Caco-2 (cell line): ENCODE data around the gene PFDN5. TPM values are rescaled to one million over a fixed set of nuclear protein-coding genes. Genes with fewer than 3 reads are reported as not detected.
A peak's percentile ranks its signal among the peaks of the same experiment; 100 is the strongest.

Experiments
- BruUV-seq: library from RNA; stranded (reverse); fragments of 400-500 nt; replicated peaks from 2 replicates; lab custom pipeline; 2021; lab: Mats Ljungman, UMichigan
- CTCF ChIA-PET: fragments of 300-600 bp; sonication (Branson Sonifier 250); formaldehyde crosslinking; loops from one replicate; lab custom pipeline; 2022; ENCODE audit warnings: antibody characterized with exemption; lab: Charles Lee
- POLR2A ChIA-PET: fragments of 300-600 bp; sonication (Branson Sonifier 250); formaldehyde crosslinking; loops from one replicate; lab custom pipeline; 2022; ENCODE audit warnings: antibody characterized with exemption; lab: Charles Lee
- DNase-seq, 2 experiments: peaks; one replicate each; pipeline versions ENCODE4 v3.0.0 to v3.0.0-alpha.2; 2020 to 2022
- H3K27me3 ChIP-seq: replicated peaks from 2 replicates; pipeline ENCODE4 v1.6.0; 2011; ENCODE audit warnings: low read length; ENCODE audit not compliant: control insufficient read depth, insufficient read depth
- H3K36me3 ChIP-seq: 2 replicates; pipeline ENCODE4 v1.5.1; 2011; ENCODE audit warnings: low read length; ENCODE audit not compliant: control insufficient read depth, insufficient read depth
- H3K4me1 ChIP-seq: fragments of 250-450 bp; sonication (Bioruptor Pico); 2 replicates; pipeline ENCODE4 v1.5.1; 2020; ENCODE audit warnings: mild to moderate bottlenecking
- H3K4me3 ChIP-seq: 2 replicates; pipeline ENCODE4 v1.5.1; 2011; ENCODE audit warnings: low read depth, mild to moderate bottlenecking, control low read depth, low read length
- H3K9me3 ChIP-seq: fragments of 250-450 bp; sonication (Bioruptor Pico); 2 replicates; pipeline ENCODE4 v1.5.1; 2020; ENCODE audit warnings: mild to moderate bottlenecking, moderate library complexity
- H3K27ac Mint-ChIP-seq: one replicate; pipeline ENCODE4 v1.8.0; 2022; ENCODE audit warnings: mixed read lengths; ENCODE audit not compliant: unreplicated experiment
- H3K27me3 Mint-ChIP-seq: one replicate; pipeline ENCODE4 v1.8.0; 2022; ENCODE audit warnings: mixed read lengths; ENCODE audit not compliant: insufficient read depth, unreplicated experiment
- H3K36me3 Mint-ChIP-seq: one replicate; pipeline ENCODE4 v1.8.0; 2022; ENCODE audit warnings: mild to moderate bottlenecking, mixed read lengths; ENCODE audit not compliant: insufficient read depth, unreplicated experiment
- H3K4me1 Mint-ChIP-seq: one replicate; pipeline ENCODE4 v1.8.0; 2022; ENCODE audit warnings: low read depth, mixed read lengths; ENCODE audit not compliant: unreplicated experiment
- H3K4me3 Mint-ChIP-seq: one replicate; pipeline ENCODE4 v1.8.0; 2022; ENCODE audit warnings: mild to moderate bottlenecking, moderate library complexity, mixed read lengths; ENCODE audit not compliant: unreplicated experiment
- H3K9me3 Mint-ChIP-seq: one replicate; pipeline ENCODE4 v1.8.0; 2022; ENCODE audit warnings: mixed read lengths; ENCODE audit not compliant: unreplicated experiment
- intact Hi-C: fragments of 100-400 bp; cut with micrococcal nuclease; formaldehyde crosslinking; loops from one replicate; pipeline ENCODE4 v1.10.0; 2022; ENCODE audit not compliant: unreplicated experiment
- total RNA-seq: library from RNA; stranded (reverse); gene quantifications from 2 replicates; pipeline ENCODE4 v1.2.3, GENCODE V29; 2022
- TF ChIP-seq, protein P1 (sequence below), 2 experiments: fragments of 200-600 bp in 1 of 2; IDR thresholded peaks; 1 replicate in 1 of 2; 2 replicates in 1 of 2; pipeline versions ENCODE4 v1.5.1 to v1.8.0; 2011 to 2022; ENCODE audit warnings: antibody characterized with exemption in 1 of 2, control low read depth in 1 of 2, inconsistent platforms in 1 of 2, low read depth in 1 of 2, low read length in 1 of 2, mild to moderate bottlenecking in 1 of 2, moderate library complexity in 1 of 2; ENCODE audit not compliant: insufficient read depth in 1 of 2, severe bottlenecking in 1 of 2, unreplicated experiment in 1 of 2

The PFDN5 gene
- total RNA-seq, 1 experiment from 2014 or later, result 251 TPM

DNA sequence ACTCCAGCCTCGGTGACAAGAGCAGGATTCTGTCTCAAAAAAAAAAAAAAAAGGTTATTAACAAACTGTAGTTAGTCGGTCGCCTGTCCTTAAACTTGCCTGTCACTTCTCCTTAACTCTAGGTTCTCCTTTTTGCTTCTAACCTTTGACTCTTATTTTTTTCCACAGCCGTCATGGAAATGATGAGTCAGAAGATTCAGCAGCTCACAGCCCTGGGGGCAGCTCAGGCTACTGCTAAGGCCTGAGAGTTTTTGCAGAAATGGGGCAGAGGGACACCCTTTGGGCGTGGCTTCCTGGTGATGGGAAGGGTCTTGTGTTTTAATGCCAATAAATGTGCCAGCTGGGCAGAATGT, 3.7 kb downstream of the PFDN5 start:
- ChIA-PET POLR2A (interaction anchor here (1.0 to 1.4 kb wide), 3 partner anchors 22 to 202 kb away, joined by 4 to 10 read pairs (median 5); partner anchors contain the start of genes AAAS, SP1 and TARBP2), CTCF (interaction anchor here (0.7 to 1.6 kb wide), 4 partner anchors 22 to 85 kb away, joined by 3 to 23 read pairs (median 5); partner anchors contain the start of gene AAAS)
- Mint-ChIP-seq H3K36me3 (peaks cover 48% of the 10 kb centered on the region), H3K27ac (peak overlapping the region; percentile 69), H3K9me3 (no peaks in the 10 kb centered on the region), H3K4me3 (peak overlapping the region; percentile 81), H3K4me1 (peaks cover 25% of the 10 kb centered on the region), H3K27me3 (no peaks in the 10 kb centered on the region)
- Histone ChIP-seq H3K27me3 (no peaks in the 10 kb centered on the region), H3K4me1 (peaks cover 18% of the 10 kb centered on the region), H3K4me3 (peak overlapping the region; percentile 64), H3K9me3 (no peaks in the 10 kb centered on the region), H3K36me3 (peaks cover 2% of the 10 kb centered on the region)
- no TSS peak for BruUV-seq
- DNase-seq, result peak; percentile 50 to 61
- intact Hi-C loops, result loop anchor here (1.0 kb wide), 1 partner anchor 22 kb away; the partner anchor contains the start of gene AAAS
- TF ChIP-seq, protein P1, sequence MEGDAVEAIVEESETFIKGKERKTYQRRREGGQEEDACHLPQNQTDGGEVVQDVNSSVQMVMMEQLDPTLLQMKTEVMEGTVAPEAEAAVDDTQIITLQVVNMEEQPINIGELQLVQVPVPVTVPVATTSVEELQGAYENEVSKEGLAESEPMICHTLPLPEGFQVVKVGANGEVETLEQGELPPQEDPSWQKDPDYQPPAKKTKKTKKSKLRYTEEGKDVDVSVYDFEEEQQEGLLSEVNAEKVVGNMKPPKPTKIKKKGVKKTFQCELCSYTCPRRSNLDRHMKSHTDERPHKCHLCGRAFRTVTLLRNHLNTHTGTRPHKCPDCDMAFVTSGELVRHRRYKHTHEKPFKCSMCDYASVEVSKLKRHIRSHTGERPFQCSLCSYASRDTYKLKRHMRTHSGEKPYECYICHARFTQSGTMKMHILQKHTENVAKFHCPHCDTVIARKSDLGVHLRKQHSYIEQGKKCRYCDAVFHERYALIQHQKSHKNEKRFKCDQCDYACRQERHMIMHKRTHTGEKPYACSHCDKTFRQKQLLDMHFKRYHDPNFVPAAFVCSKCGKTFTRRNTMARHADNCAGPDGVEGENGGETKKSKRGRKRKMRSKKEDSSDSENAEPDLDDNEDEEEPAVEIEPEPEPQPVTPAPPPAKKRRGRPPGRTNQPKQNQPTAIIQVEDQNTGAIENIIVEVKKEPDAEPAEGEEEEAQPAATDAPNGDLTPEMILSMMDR (IDR thresholded peaks at IDR 0.05; ENCODE audit: insufficient read depth in 1 of 2, low read depth in 1 of 2, low read length in 1 of 2, severe bottlenecking in 1 of 2, unreplicated experiment in 1 of 2), result no peak

DNA sequence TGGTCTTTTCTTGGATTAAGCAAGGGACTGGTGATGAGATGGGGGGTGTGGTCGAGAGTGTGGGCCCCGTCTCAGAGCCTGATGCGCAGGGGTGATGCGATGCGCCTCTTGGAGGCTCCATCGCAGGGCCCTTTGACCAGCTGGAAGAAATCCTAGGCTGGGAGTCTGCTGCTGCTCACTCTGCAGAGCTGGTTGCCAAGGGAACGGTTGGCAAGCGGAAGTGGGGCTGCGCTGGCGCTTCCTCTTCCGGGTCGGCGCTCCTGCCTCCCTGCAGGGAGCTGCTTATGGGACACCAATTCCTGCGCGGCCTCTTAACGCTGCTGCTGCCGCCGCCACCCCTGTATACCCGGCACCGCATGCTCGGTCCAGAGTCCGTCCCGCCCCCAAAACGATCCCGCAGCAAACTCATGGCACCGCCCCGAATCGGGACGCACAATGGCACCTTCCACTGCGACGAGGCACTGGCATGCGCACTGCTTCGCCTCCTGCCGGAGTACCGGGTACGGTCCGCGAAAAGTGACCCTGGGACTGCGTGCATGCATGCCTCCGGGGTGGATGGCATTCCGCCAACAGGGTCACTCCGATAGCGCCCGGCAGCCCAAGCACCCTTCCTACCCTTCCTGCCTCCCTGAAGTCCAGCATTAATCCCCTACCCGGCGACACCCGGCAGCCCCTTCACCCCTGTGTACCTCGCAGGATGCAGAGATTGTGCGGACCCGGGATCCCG, 4.3 kb downstream of the PFDN5 start, which contains the start of gene MYG1:
MYG1 (plus strand) TSS at position 242 of the 727 bp plus-strand sequence; CDS start at position 285, 43 bp downstream.
- Mint-ChIP-seq H3K4me3 (peak within 1 kb of the TSS; percentile 81), H3K4me1 (peaks cover 25% of the 10 kb centered on the region), H3K27ac (peak within 1 kb of the TSS; percentile 69), H3K36me3 (peaks cover 48% of the 10 kb centered on the region), H3K9me3 (no peaks in the 10 kb centered on the region), H3K27me3 (no peaks in the 10 kb centered on the region)
- Histone ChIP-seq H3K9me3 (no peaks in the 10 kb centered on the region), H3K4me1 (peaks cover 18% of the 10 kb centered on the region), H3K27me3 (no peaks in the 10 kb centered on the region), H3K4me3 (peak within 1 kb of the TSS; percentile 64), H3K36me3 (peaks cover 2% of the 10 kb centered on the region)
- TF ChIP-seq, protein P1 (IDR thresholded peaks at IDR 0.05; ENCODE audit: insufficient read depth in 1 of 2, low read depth in 1 of 2, low read length in 1 of 2, severe bottlenecking in 1 of 2, unreplicated experiment in 1 of 2), result peak in 1 of 2 experiments; percentile 34
- CTCF ChIA-PET, result interaction anchor here (0.7 to 1.6 kb wide), 3 partner anchors 21 to 86 kb away, joined by 3 to 23 read pairs (median 6); partner anchors contain the start of gene AAAS
- POLR2A ChIA-PET, result interaction anchor here (1.0 to 1.4 kb wide), 3 partner anchors 22 to 202 kb away, joined by 4 to 10 read pairs (median 5); partner anchors contain the start of genes AAAS, SP1 and TARBP2
- peak; percentile 86 to 89 for DNase-seq
- no TSS peak for BruUV-seq
- intact Hi-C loops, result loop anchor here (1.0 kb wide), 1 partner anchor 22 kb away; the partner anchor contains the start of gene AAAS

DNA sequence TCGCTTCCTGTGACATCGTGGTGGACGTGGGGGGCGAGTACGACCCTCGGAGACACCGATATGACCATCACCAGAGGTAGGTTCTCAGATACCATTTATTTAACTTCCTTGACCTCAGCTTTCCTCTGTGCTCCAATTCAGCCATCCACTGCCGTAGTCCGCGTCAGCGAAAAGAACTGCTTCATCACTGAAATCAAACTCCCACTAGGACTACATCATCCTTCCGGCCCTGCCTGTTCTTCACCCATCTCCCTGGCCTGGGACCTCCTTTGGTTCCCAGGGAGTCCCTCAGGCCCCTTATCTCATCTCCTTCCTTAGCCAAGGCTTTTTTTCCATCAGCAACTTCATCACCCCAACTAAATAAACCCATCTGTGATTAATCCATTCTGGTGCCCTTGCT, 4.8 kb downstream of the PFDN5 start:
- TF ChIP-seq, protein P1 (IDR thresholded peaks at IDR 0.05; ENCODE audit: insufficient read depth in 1 of 2, low read depth in 1 of 2, low read length in 1 of 2, severe bottlenecking in 1 of 2, unreplicated experiment in 1 of 2), result no peak
- peaks cover 18% of the 10 kb centered on the region for H3K4me1 ChIP-seq
- no peaks in the 10 kb centered on the region for H3K27me3 ChIP-seq
- BruUV-seq, result no TSS peak
- H3K9me3 ChIP-seq, result no peaks in the 10 kb centered on the region
- H3K27ac Mint-ChIP-seq, result peak overlapping the region; percentile 69
- H3K4me3 Mint-ChIP-seq, result peak overlapping the region; percentile 81
- intact Hi-C loops, result no loop called here
- H3K27me3 Mint-ChIP-seq, result no peaks in the 10 kb centered on the region
- peaks cover 2% of the 10 kb centered on the region for H3K36me3 ChIP-seq
- no peak for DNase-seq
- peak overlapping the region; percentile 64 for H3K4me3 ChIP-seq
- peaks cover 48% of the 10 kb centered on the region for H3K36me3 Mint-ChIP-seq
- ChIA-PET CTCF (interaction anchor here (1.0 to 1.6 kb wide), 3 partner anchors 21 to 86 kb away, joined by 3 to 23 read pairs (median 6); partner anchors contain the start of gene AAAS), POLR2A (interaction anchor here (1.0 to 1.4 kb wide), 3 partner anchors 21 to 201 kb away, joined by 4 to 10 read pairs (median 5); partner anchors contain the start of genes AAAS, SP1 and TARBP2)
- peaks cover 25% of the 10 kb centered on the region for H3K4me1 Mint-ChIP-seq
- no peaks in the 10 kb centered on the region for H3K9me3 Mint-ChIP-seq
